ENCODE data around the gene TCEAL1.
"Not testable (repeated sequence)": the region's sequence is repeated elsewhere in the genome, so short reads cannot be mapped to it uniquely, and the experiment has no call there.

Gene TCEAL1

GRCh38 chrX:103630171-103630511 lies 1.4 kb downstream of the TCEAL1 start:
- FAIRE-seq (no peak), DNase-seq (ENCODE audit: insufficient read length, low spot score) (no peak)

DNA sequence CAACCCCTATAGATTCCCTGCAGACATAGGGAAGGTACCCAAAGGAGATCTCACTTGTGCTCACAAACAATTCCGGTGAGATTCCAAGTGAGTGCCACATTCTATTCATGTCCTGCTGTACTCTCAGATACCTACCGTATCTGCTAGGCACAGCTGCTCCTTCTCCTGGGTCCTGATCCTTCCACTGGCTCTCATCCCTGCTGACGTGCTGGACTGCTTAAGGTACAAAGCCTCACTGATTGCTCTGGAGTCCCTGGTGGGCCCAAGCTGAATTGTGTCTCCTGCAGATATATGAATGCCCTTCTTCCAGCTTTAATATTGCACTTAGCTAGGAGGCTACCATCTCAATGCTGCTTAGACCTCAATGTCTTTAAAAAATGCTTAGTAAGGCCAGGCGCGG lies 2.4 kb downstream of the TCEAL1 start:
- FAIRE-seq (no peak), DNase-seq (ENCODE audit: insufficient read length, low spot score) (no peak)

DNA sequence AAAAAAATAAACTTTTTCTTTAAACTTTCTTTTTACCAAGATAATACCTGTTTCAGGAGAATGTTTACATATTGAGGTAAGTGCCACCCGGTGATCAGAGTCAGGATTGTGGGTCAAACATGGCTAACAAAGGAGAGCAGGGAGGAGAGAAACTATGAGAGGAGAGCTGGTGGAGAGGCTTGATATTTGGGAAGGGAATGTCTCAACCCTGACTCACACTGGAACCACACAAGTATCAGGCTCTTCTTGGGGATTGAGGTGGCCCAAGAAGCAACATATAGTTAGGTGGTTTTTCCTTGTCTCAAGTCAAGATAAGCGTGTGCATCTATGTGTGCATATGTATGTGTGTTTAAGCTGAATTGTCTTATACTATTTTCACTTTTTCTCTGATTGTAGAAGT lies 6.7 kb downstream of the TCEAL1 start:
- DNase-seq (ENCODE audit: insufficient read length, low spot score) (no peak), FAIRE-seq (no peak)

- DNase-seq (ENCODE audit: insufficient read length, low spot score) (no peak), FAIRE-seq (no peak)
Measured at GRCh38 chrX:103637604-103638338, 9.0 kb downstream of the TCEAL1 start.

GRCh38 chrX:103638479-103639346 lies 9.9 kb downstream of the TCEAL1 start:
- DNase-seq (ENCODE audit: insufficient read length, low spot score); FAIRE-seq: not testable (repeated sequence)

DNA sequence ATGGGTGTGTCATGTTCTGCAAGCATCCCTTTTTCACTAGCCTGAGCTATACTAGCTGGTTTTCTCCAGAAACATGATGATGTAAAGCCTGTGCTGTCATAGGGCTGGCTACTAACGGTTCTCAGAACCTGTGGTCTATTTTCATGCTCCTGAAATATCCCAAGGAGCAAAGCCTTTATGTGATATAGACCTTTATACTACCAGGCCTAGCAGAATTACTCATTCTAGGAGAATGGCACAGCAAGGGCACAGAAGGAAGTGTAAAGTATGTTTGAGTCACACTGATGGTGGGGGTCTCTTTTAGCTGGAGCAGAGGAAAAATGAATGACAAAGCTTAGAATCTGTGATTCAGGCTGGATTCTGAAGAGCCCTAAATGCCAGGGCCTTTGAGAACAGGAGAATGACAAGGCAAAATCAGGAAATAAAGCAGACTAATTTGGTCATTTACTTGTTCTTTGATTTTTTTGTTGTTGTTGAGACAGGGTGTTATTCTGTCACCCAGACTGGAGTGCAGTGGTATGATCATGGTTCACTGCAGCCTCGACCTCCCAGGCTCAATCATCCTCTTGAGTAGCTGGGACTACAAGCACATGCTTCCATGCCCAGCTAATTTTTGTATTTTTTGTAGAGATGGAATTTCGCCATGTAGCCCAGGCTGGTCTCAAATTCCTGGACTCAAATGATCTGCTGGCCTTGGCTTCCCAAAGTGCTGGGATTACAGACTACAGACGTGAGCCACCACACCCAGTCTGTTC lies 11.8 kb downstream of the TCEAL1 start:
- no peak for FAIRE-seq
- no peak for DNase-seq (ENCODE audit: insufficient read length, low spot score)

- no peak for FAIRE-seq
- DNase-seq (ENCODE audit: insufficient read length, low spot score): no peak
Measured at GRCh38 chrX:103644125-103644524, 15.3 kb downstream of the TCEAL1 start.

GRCh38 chrX:103647630-103648029 lies 18.9 kb downstream of the TCEAL1 start:
- no peak for FAIRE-seq
- no peak for DNase-seq (ENCODE audit: insufficient read length, low spot score)

- DNase-seq (ENCODE audit: insufficient read length, low spot score): no peak
- peak; percentile 33 for FAIRE-seq
Measured at GRCh38 chrX:103651151-103651773, 22.5 kb downstream of the TCEAL1 start.

GRCh38 chrX:103655230-103656000 lies 26.6 kb downstream of the TCEAL1 start:
- FAIRE-seq; DNase-seq (ENCODE audit: insufficient read length, low spot score): not testable (repeated sequence)

- FAIRE-seq (no peak), DNase-seq (ENCODE audit: insufficient read length, low spot score) (no peak)
Measured at GRCh38 chrX:103656617-103657016, 27.8 kb downstream of the TCEAL1 start.

DNA sequence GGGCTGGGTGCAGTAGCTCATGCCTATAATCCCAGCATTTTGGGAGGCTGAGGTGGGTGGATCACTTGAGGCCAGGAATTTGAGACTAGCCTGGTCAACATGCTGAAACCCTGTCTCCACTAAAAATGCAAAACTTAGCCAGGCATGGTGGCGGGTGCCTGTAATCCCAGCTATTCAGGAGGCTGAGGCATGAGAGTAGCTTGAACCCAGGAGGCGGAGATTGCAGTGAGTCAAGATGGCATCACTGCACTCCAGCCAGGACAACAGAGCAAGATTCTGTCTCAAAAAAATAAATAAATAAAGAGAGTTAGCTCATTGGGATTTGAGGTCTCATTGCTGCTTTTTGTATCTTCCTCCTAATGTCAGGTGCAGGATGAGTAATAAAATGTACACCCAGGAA lies 28.3 kb downstream of the TCEAL1 start:
- DNase-seq (ENCODE audit: insufficient read length, low spot score); FAIRE-seq: not testable (repeated sequence)

DNA sequence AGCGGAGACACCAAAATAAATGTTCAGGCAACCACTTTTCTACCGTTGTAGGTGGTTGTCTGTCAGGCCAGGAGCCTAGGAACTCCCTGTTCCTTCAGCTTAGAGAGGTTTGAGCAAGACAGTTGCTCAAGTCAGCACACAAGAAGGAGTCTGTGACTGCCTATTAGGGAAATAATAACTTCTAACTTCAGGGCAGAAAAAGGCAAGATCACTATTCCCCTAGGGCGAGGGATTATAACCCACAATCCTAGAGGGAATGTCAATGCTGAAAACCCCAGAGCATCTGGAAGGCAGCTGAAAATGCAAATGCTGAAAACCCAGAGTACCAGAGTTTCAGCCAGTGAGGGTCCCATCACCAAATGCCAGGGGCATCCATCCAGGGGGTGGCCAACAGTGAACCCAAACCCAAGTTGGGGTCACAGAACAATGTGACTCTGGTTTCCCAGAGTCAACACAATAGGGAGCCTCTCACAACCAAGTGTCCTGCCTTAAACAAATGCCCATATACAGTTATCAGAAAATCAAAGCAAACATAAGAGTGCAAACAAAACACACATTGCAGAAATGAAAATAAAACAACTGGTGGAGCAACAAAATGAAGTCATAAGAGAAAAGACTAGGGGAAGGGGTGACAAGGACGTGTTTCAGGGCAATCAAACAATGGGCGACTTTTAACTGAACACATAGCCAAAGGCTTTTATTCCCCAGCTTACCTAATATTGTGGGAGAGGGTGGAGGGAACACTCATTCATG lies 30.1 kb downstream of the TCEAL1 start:
- FAIRE-seq (no peak), DNase-seq (ENCODE audit: insufficient read length, low spot score) (no peak)

DNA sequence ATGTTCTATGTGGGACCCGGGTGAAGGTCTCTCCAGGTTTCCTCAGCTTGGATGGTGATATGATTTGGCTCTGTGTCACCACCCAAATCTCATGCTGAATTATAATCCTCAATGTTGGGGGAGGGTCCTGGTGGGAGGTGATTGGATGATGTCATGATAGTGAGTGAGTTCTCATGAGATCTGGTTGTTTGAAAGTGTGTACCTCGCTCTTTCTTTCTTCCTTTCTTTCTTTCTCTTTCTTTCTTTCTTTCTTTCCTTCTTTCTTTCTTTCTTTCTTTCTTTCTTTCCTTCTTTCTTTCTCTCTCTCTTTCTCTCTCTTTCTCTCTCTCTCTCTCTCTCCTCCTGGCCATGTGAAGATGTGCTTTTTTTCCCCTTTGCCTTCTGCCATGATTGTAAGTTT lies 30.7 kb downstream of the TCEAL1 start:
- DNase-seq (ENCODE audit: insufficient read length, low spot score); FAIRE-seq: not testable (repeated sequence)

DNA sequence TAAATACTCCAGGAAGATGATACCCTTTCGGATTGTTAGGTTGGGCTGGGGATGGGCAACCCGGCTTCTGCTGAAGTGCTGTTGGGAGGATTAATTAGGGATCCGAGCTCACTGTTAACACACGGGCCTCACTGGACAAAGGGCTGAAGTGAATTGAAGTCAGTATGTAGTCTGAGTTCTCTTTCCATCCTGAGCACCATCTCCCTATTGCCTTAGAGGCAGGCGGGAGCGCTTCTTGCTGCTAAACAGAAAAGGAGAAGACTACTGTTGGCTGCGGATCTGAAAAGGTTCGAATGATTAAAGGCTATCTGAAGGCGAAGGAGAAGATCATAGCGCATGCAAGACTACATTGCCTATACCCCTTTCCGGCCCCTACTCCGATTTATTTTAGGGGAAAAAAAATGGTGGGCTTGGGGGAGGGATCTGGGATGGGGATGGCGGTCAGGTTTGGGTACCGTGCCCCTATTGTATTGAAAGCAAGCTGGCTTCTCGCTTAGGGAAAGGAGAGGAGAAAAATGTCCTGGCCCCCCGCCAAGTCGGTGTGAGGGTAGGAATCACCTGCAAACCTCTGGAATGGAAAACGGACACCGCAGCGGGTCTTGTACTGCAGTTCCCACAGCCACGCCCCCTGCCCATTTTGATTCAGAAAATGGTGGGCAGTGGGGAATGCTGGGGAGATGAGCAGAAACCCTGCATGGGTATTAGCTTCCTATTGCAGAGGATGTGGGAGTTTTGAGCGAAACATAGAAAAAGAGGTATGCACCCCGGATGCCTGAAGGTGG lies 35.4 kb downstream of the TCEAL1 start:
- FAIRE-seq (no peak), DNase-seq (ENCODE audit: insufficient read length, low spot score) (no peak)

DNA sequence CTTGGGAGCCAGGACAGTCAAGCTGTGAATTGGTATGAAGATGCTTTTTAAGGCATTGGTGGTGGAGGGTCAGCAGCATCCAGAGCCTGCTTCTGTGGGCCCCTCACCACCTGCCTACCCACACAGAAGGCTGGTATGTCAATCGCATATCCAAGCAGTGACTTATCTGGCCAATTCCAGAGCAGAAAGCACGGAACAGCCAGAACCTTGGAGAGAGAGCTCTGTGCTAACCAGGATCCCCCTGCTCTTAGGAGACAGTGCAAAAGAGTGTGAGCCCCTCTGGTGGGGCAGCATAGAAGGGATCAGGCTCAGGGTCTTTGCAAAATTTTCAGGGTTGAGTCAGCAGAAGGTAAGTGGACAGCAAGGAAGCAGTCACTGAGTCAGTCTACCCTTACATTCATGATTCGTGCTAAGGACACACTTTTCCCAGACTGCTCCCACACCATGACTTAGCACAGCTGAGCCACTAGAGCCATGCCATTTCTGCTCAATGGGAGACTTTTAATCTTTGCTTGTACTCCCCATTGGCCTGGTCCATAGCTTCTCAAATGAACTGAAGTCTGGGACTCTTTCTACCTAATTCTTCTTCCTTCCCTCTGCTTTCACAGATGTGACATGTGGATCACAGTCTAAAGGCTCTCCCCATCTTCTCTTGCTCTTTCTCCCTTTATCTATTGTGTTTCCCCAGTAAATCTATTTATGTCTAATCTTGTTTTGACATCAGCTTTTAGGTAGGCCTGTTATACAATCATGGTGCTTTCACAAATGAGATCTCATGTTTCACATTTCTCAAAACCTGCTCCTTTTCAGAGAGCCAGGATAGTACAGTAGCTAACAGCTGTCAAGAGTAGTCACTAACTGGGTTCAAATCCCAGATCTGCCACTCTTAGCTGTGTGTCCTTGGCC lies 37.7 kb downstream of the TCEAL1 start:
- no peak for FAIRE-seq
- no peak for DNase-seq (ENCODE audit: insufficient read length, low spot score)

DNA sequence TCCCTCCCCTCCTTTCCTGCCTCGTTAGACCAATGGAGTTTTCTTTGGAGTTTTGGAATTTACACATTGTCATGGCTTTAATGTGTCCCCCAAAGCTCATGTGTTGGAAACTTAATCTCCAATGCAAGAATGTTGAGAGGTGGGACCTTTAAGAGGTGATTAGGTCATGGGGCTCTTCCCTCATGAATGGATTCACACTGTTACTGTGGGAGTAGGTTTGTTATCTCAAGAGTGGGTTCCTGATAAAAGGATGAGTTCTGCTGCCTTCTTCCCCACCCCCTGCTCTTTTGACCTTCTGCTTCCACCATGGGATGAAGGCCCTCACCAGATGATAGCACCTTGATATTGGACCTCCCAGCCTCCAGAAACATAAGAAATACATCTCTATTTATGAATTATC lies 41.0 kb downstream of the TCEAL1 start:
- FAIRE-seq: no peak

More for the DNA sequence above, 41.0 kb downstream of the TCEAL1 start:
- no peak for DNase-seq (ENCODE audit: insufficient read length, low spot score)
